NCI-H1092 treated with DMSO at 0.1 percent for 48 hours (cell line): Measurements from ENCODE around the gene DMD.

ENCODE experiments used
- DNase-seq: peaks from one replicate; lab custom pipeline; 2025; lab: John Stamatoyannopoulos, UW

DMD gene

GRCh38 chrX:33041141-33041540 lies 170.2 kb downstream of the DMD start:
- DNase-seq, result no peak

GRCh38 chrX:33032700-33033099 lies 178.6 kb downstream of the DMD start:
- DNase-seq, result no peak

GRCh38 chrX:33014949-33015348 lies 196.4 kb downstream of the DMD start:
- DNase-seq, result no peak

GRCh38 chrX:33014086-33014485 lies 197.3 kb downstream of the DMD start:
- DNase-seq, result no peak

GRCh38 chrX:33001107-33001506 lies 210.2 kb downstream of the DMD start:
- no peak for DNase-seq

- no peak for DNase-seq
Observed at GRCh38 chrX:32998776-32999175, 212.6 kb downstream of the DMD start.

- DNase-seq, result no peak
Observed at GRCh38 chrX:32995427-32995826, 215.9 kb downstream of the DMD start.

GRCh38 chrX:32987142-32987541 lies 224.2 kb downstream of the DMD start:
- no peak for DNase-seq

- DNase-seq, result no peak
Observed at GRCh38 chrX:32985544-32985943, 225.8 kb downstream of the DMD start.

GRCh38 chrX:32966821-32967355 lies 244.5 kb downstream of the DMD start:
- no peak for DNase-seq

GRCh38 chrX:32954125-32954524 lies 257.2 kb downstream of the DMD start:
- DNase-seq, result no peak

- DNase-seq, result no peak
Observed at GRCh38 chrX:32948130-32948529, 263.2 kb downstream of the DMD start.

- DNase-seq, result no peak
Observed at GRCh38 chrX:32937043-32937442, 274.3 kb downstream of the DMD start.

GRCh38 chrX:32933548-32933947 lies 277.8 kb downstream of the DMD start:
- DNase-seq, result no peak

GRCh38 chrX:32929040-32929439 lies 282.3 kb downstream of the DMD start:
- DNase-seq, result no peak

- DNase-seq, result no peak
Observed at GRCh38 chrX:32896088-32896487, 315.3 kb downstream of the DMD start.

GRCh38 chrX:32894679-32895078 lies 316.7 kb downstream of the DMD start:
- no peak for DNase-seq

GRCh38 chrX:32893751-32894150 lies 317.6 kb downstream of the DMD start:
- DNase-seq, result no peak

- no peak for DNase-seq
Observed at GRCh38 chrX:32877592-32877991, 333.8 kb downstream of the DMD start.

- no peak for DNase-seq
Observed at GRCh38 chrX:32874839-32875238, 336.5 kb downstream of the DMD start.

GRCh38 chrX:32873786-32874185 lies 337.6 kb downstream of the DMD start:
- DNase-seq, result no peak

- no peak for DNase-seq
Observed at GRCh38 chrX:32871636-32872035, 339.7 kb downstream of the DMD start.

- DNase-seq, result no peak
Observed at GRCh38 chrX:32868524-32868895, 342.8 kb downstream of the DMD start.

- DNase-seq, result no peak
Observed at GRCh38 chrX:32867781-32868523, 343.4 kb downstream of the DMD start.
